ENCODE results near the gene SOS2.
"Not testable (repeated sequence)": the region's sequence is repeated elsewhere in the genome, so short reads cannot be mapped to it uniquely, and the experiment has no call there.

SOS2 gene

GRCh38 chr14:50083467-50084337 is 147.7 kb downstream of the SOS2 start:
- no peak for FAIRE-seq

- no peak for FAIRE-seq
Measured at GRCh38 chr14:50082784-50083466, 148.5 kb downstream of the SOS2 start.

- FAIRE-seq = no peak
Measured at GRCh38 chr14:50082308-50082742, 149.1 kb downstream of the SOS2 start.

GRCh38 chr14:50079103-50079502 is 152.3 kb downstream of the SOS2 start:
- not testable (repeated sequence) for FAIRE-seq

GRCh38 chr14:50073663-50074062 is 157.7 kb downstream of the SOS2 start:
- not testable (repeated sequence) for FAIRE-seq

GRCh38 chr14:50072395-50072794 is 159.0 kb downstream of the SOS2 start:
- no peak for FAIRE-seq

- FAIRE-seq = no peak
Measured at GRCh38 chr14:50070840-50071548, 160.4 kb downstream of the SOS2 start.

- FAIRE-seq = no peak
Measured at GRCh38 chr14:50070230-50070629, 161.1 kb downstream of the SOS2 start.

GRCh38 chr14:50069325-50069724 is 162.1 kb downstream of the SOS2 start:
- no peak for FAIRE-seq

- FAIRE-seq = no peak
Measured at GRCh38 chr14:50068496-50068895, 162.9 kb downstream of the SOS2 start.

GRCh38 chr14:50067723-50068495 is 163.5 kb downstream of the SOS2 start:
- no peak for FAIRE-seq
